GM12801 (cell line): ENCODE results near the gene CHRNA4.

ENCODE experiments used
- TF ChIP-seq, protein P1 (sequence below): IDR thresholded peaks from one replicate; pipeline ENCODE4 v1.5.1; 2011; ENCODE audit warnings: control low read depth; ENCODE audit not compliant: insufficient read length; ENCODE audit errors: extremely low read depth

The CHRNA4 gene

GRCh38 chr20:63351811-63352591, 9.1 kb downstream of the CHRNA4 start:
- TF ChIP-seq, protein P1, sequence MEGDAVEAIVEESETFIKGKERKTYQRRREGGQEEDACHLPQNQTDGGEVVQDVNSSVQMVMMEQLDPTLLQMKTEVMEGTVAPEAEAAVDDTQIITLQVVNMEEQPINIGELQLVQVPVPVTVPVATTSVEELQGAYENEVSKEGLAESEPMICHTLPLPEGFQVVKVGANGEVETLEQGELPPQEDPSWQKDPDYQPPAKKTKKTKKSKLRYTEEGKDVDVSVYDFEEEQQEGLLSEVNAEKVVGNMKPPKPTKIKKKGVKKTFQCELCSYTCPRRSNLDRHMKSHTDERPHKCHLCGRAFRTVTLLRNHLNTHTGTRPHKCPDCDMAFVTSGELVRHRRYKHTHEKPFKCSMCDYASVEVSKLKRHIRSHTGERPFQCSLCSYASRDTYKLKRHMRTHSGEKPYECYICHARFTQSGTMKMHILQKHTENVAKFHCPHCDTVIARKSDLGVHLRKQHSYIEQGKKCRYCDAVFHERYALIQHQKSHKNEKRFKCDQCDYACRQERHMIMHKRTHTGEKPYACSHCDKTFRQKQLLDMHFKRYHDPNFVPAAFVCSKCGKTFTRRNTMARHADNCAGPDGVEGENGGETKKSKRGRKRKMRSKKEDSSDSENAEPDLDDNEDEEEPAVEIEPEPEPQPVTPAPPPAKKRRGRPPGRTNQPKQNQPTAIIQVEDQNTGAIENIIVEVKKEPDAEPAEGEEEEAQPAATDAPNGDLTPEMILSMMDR: no peak

GRCh38 chr20:63351326-63351700, 9.8 kb downstream of the CHRNA4 start:
- TF ChIP-seq, protein P1: no peak

DNA sequence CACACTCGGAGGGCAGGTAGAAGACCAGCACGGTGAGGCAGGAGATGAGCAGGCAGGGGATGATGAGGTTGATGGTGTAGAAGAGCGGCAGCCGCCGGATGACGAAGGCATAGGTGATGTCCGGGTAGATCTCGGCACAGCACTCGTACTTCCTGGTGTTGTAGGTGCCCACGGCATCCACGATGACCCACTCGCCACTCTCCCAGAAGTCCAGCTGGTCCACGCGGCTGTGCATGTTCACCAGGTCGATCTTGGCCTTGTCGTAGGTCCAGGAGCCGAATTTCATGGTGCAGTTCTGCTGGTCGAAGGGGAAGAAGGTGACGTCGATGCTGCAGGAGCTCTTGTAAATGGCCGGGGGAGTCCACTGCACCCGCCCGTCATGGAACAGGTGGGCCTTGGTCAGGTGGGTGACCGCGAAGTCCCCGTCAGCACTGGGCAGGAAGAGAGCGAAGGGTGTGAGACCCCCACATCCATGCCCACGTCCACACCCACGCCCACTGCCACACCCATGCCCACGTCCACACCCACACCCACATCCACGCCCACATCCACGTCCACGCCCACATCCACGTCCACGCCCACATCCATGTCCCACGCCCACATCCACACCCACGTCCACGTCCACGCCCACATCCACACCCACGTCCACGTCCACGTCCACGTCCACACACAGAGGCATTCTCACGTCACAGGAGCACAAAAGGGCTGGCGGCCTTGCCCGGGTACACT, 10.4 kb downstream of the CHRNA4 start:
- TF ChIP-seq, protein P1: no peak

- TF ChIP-seq, protein P1: no peak
Observed at GRCh38 chr20:63350196-63350595, 11.0 kb downstream of the CHRNA4 start.

GRCh38 chr20:63349516-63349895, 11.6 kb downstream of the CHRNA4 start:
- TF ChIP-seq, protein P1: no peak

DNA sequence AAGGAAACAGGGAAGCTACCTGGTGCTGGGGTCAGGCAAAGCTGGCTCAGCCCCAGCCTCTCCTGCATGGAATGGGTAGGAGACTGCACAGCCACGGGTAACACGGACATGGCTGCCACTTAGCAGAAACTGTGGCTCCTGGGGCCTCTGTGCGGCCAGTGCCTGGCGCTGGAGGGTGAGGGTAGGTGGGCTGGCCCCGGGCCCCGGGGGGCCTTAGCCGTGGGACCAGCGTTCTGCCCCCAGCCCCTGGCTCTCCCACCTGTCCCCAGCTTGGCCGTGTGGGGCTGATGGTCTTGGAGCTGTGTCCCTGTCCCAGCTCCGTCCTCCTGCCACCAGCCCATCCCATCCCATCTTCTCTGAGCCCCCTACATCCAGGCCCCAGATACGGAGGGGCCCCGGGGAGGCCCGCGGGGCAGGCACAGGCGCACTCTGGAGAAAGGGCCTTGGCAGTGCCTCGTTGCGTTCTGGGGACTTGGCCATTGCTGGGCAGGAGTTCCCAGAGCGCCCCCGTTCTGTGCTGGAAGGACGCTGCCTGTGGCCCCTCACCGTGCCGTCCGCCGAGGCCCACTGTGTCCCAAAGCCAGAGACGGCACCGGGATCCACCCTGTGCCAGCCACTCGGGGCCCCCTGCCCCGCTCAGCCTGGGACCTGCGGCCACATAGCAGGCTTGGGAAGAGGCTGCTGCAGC, 12.2 kb downstream of the CHRNA4 start:
- TF ChIP-seq, protein P1: no peak
